DOHH2 (cell line): ENCODE results near the gene GNGT1.

Source experiments
- H3F3A ChIP-seq: fragments of 200-600 bp; sonication (generic), shearing (Covaris generic); 2 replicates; pipeline ENCODE4 v1.6.0; 2016; ENCODE audit warnings: antibody characterized with exemption, mild to moderate bottlenecking; ENCODE audit not compliant: control insufficient read depth, insufficient read depth
- H3K27ac ChIP-seq: fragments of 200-600 bp; sonication (generic); 2 replicates; pipeline ENCODE4 v1.5.1; 2014; ENCODE audit warnings: low read depth, mild to moderate bottlenecking, low read length, moderate library complexity
- H3K27me3 ChIP-seq: fragments of 200-600 bp; sonication (generic); 2 replicates; pipeline ENCODE4 v1.6.1; 2014; ENCODE audit warnings: mild to moderate bottlenecking, low read length, mixed read lengths; ENCODE audit not compliant: control insufficient read depth
- H3K36me3 ChIP-seq: fragments of 200-600 bp; sonication (generic); 2 replicates; pipeline ENCODE4 v1.6.1; 2014; ENCODE audit warnings: mild to moderate bottlenecking, low read length, moderate library complexity, mixed read lengths; ENCODE audit not compliant: control insufficient read depth
- H3K4me1 ChIP-seq: fragments of 200-600 bp; sonication (generic); 2 replicates; pipeline ENCODE4 v1.6.1; 2014; ENCODE audit warnings: mild to moderate bottlenecking, low read length, mixed read lengths; ENCODE audit not compliant: control insufficient read depth
- H3K4me2 ChIP-seq: fragments of 200-600 bp; sonication (generic); 2 replicates; pipeline ENCODE4 v1.6.0; 2014; ENCODE audit warnings: mild to moderate bottlenecking, low read length, moderate library complexity
- H3K4me3 ChIP-seq: fragments of 200-600 bp; sonication (generic); 2 replicates; pipeline ENCODE4 v1.5.1; 2014; ENCODE audit warnings: mild to moderate bottlenecking, low read length, mixed read lengths
- H3K79me2 ChIP-seq: fragments of 200-600 bp; sonication (generic); 2 replicates; pipeline ENCODE4 v1.6.1; 2014; ENCODE audit warnings: mild to moderate bottlenecking, low read length, mixed read lengths; ENCODE audit not compliant: control insufficient read depth
- H3K9me2 ChIP-seq: fragments of 200-600 bp; sonication (generic); replicated peaks from 2 replicates; pipeline ENCODE4 v1.6.1; 2014; ENCODE audit warnings: mild to moderate bottlenecking, low read length, mixed read lengths; ENCODE audit not compliant: control insufficient read depth
- H3K9me3 ChIP-seq: fragments of 200-600 bp; sonication (generic); 2 replicates; pipeline ENCODE4 v1.6.1; 2014; ENCODE audit warnings: antibody characterized with exemption, low read length, mixed read lengths; ENCODE audit not compliant: control insufficient read depth, insufficient read depth
- H4K20me1 ChIP-seq: fragments of 200-600 bp; sonication (generic); 2 replicates; pipeline ENCODE4 v1.6.0; 2014; ENCODE audit warnings: low read depth, mild to moderate bottlenecking, antibody characterized with exemption, low read length, moderate library complexity; ENCODE audit not compliant: control insufficient read depth, insufficient read depth
- EZH2phosphoT487 ChIP-seq: fragments of 200-600 bp; sonication (generic); IDR thresholded peaks from 2 replicates; pipeline ENCODE4 v1.6.1; 2017; ENCODE audit warnings: borderline replicate concordance, mild to moderate bottlenecking, antibody characterized with exemption, low read length, moderate library complexity, mixed read lengths
- TF ChIP-seq, protein P1 (sequence below): fragments of 200-600 bp; sonication (generic); IDR thresholded peaks from one replicate; pipeline ENCODE4 v1.5.1; 2014; ENCODE audit warnings: antibody characterized with exemption, mild to moderate bottlenecking, low read depth, low read length; ENCODE audit not compliant: poor library complexity, severe bottlenecking

Gene GNGT1

DNA sequence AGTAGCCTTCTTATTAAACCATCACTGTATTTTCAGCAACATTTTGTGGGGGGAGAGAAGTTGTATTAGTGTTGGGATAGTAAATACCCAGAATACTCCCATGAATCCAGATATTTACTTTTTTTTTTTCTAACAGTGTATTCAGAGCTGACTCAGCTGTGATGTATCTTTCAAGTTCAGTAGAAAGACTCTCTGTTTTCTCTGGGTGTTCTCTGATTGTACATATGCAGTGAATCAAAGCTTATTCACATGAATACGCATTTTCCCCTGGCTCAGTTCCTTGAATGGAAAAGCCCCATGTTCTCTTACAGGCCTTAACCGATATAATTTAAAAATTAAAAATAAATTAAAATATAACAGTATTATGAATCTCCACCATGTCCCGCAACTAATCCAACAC, 17.1 kb upstream of the GNGT1 start:
- Histone ChIP-seq H3K9me2 (no peaks in the 10 kb centered on the region), H3K9me3 (no peaks in the 10 kb centered on the region), H3K79me2 (no peaks in the 10 kb centered on the region), H3F3A (no peaks in the 10 kb centered on the region), H3K4me3 (no peak overlapping the region), H3K36me3 (no peaks in the 10 kb centered on the region), H3K27me3 (peaks cover 48% of the 10 kb centered on the region), H3K4me2 (no peak overlapping the region), H3K27ac (no peak overlapping the region), H4K20me1 (no peaks in the 10 kb centered on the region), H3K4me1 (peaks cover 19% of the 10 kb centered on the region)
- no peak for TF ChIP-seq EZH2phosphoT487
- TF ChIP-seq, protein P1, sequence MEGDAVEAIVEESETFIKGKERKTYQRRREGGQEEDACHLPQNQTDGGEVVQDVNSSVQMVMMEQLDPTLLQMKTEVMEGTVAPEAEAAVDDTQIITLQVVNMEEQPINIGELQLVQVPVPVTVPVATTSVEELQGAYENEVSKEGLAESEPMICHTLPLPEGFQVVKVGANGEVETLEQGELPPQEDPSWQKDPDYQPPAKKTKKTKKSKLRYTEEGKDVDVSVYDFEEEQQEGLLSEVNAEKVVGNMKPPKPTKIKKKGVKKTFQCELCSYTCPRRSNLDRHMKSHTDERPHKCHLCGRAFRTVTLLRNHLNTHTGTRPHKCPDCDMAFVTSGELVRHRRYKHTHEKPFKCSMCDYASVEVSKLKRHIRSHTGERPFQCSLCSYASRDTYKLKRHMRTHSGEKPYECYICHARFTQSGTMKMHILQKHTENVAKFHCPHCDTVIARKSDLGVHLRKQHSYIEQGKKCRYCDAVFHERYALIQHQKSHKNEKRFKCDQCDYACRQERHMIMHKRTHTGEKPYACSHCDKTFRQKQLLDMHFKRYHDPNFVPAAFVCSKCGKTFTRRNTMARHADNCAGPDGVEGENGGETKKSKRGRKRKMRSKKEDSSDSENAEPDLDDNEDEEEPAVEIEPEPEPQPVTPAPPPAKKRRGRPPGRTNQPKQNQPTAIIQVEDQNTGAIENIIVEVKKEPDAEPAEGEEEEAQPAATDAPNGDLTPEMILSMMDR: no peak

DNA sequence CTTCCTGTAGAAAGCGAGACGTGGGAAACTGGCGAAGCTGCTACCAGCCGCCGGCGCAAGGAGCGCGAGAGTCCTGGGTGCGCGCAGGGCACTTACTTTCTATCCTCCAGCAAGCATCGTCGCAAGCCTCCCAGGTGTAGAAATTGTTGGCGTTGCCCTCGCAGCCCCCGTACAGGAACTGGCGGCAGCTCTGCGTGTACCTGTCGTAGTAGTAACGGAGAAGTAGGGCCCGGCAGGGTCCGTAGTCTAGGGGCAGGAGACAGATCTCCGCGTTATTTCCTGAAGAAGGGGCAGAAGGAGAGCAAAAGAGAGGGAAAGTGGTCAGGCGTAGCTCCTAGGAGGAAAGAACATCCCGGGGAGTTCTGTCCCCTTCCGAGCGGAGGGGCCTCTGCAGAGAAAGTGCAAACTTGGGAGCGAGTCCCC, 16.3 kb upstream of the GNGT1 start:
- H3K4me2 ChIP-seq: peak overlapping the region; percentile 77

DNA sequence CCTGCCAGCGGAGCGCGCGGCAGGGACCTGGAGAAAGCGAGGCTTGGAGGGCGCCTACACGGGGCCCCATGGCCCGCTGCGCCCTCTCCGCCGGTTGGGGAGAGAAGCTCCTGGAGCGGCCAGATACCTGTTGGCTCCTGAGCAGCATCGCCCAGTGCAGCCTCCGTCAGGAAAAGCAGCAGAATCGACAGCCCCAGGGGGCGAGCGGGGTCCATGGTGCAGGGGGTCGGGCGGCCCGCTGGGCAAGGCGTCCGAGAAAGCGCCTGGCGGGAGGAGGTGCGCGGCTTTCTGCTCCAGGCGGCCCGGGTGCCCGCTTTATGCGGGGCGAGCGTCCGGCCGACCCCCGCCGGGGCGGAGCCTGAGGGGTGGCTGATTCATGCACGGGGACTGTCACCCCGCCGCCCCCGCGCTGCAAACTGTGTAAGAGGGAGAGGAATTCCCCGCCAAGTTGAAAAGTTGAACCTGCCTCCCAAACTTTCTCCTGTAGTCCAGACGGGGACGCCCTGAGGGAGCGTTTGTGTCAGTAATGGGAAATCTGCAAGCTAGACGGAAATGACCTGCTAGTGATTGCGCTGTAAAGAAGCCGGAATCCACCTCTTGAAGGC, 15.8 kb upstream of the GNGT1 start, which contains the start of gene TFPI2:
TFPI2 (minus strand) TSS at position 290 of the 605 bp plus-strand sequence; CDS start at position 215, 75 bp downstream.
- Histone ChIP-seq H3K27me3 (peaks cover 49% of the 10 kb centered on the region), H3K4me3 (peak within 1 kb of the TSS; percentile 68), H3K4me2 (peak within 1 kb of the TSS; percentile 77)

More for the DNA sequence above, 16.3 kb upstream of the GNGT1 start:
- Histone ChIP-seq H3F3A (no peaks in the 10 kb centered on the region), H3K27ac (no peak overlapping the region), H3K27me3 (peaks cover 48% of the 10 kb centered on the region), H3K9me2 (no peaks in the 10 kb centered on the region), H3K4me3 (peak overlapping the region; percentile 68), H3K9me3 (no peaks in the 10 kb centered on the region), H3K4me1 (peaks cover 19% of the 10 kb centered on the region), H3K79me2 (no peaks in the 10 kb centered on the region), H4K20me1 (no peaks in the 10 kb centered on the region), H3K36me3 (no peaks in the 10 kb centered on the region)
- TF ChIP-seq, protein P1: peak; percentile 10
- peak; percentile 64; the same call in 1 of the 2 replicates for TF ChIP-seq EZH2phosphoT487

More for the DNA sequence above, 15.8 kb upstream of the GNGT1 start, which contains the start of gene TFPI2:
- Histone ChIP-seq H3K9me3 (no peaks in the 10 kb centered on the region), H4K20me1 (no peaks in the 10 kb centered on the region), H3F3A (no peaks in the 10 kb centered on the region), H3K9me2 (no peaks in the 10 kb centered on the region), H3K79me2 (no peaks in the 10 kb centered on the region), H3K36me3 (no peaks in the 10 kb centered on the region), H3K27ac (no peak within 1 kb of the TSS), H3K4me1 (peaks cover 19% of the 10 kb centered on the region)
- peak; percentile 66; the same call in 1 of the 2 replicates for TF ChIP-seq EZH2phosphoT487
- TF ChIP-seq, protein P1: no peak
